Loucy (cell line): ENCODE measurements around the gene CIRBP.

Experiments used
- H2AFZ ChIP-seq: fragments of 200-600 bp; sonication (generic); 2 replicates; pipeline ENCODE4 v1.6.0; 2016; ENCODE audit warnings: antibody characterized with exemption, mild to moderate bottlenecking, low read length, moderate library complexity
- H3F3A ChIP-seq: fragments of 200-600 bp; 2 replicates; pipeline ENCODE4 v1.6.0; 2016; ENCODE audit warnings: antibody characterized with exemption, low read depth, mild to moderate bottlenecking
- H3K27me3 ChIP-seq: fragments of 200-600 bp; sonication (generic); 2 replicates; pipeline ENCODE4 v1.6.1; 2014; ENCODE audit warnings: low read length, mild to moderate bottlenecking; ENCODE audit not compliant: insufficient read depth, poor library complexity, severe bottlenecking
- H3K36me3 ChIP-seq: fragments of 200-600 bp; sonication (generic); 2 replicates; pipeline ENCODE4 v1.6.1; 2016; ENCODE audit warnings: low read length; ENCODE audit not compliant: insufficient read depth
- H3K4me1 ChIP-seq: fragments of 200-600 bp; sonication (generic); 2 replicates; pipeline ENCODE4 v1.5.1; 2014; ENCODE audit warnings: low read length, mild to moderate bottlenecking; ENCODE audit not compliant: insufficient read depth, poor library complexity, severe bottlenecking
- H3K4me2 ChIP-seq: fragments of 200-600 bp; sonication (generic); 2 replicates; pipeline ENCODE4 v1.6.0; 2014; ENCODE audit warnings: antibody characterized with exemption, low read length, low read depth, mild to moderate bottlenecking; ENCODE audit not compliant: poor library complexity, severe bottlenecking
- H3K4me3 ChIP-seq: fragments of 200-600 bp; sonication (generic); 2 replicates; pipeline ENCODE4 v1.5.1; 2014; ENCODE audit warnings: low read length, mild to moderate bottlenecking, mixed read lengths; ENCODE audit not compliant: poor library complexity, severe bottlenecking
- H3K79me2 ChIP-seq: fragments of 200-600 bp; sonication (generic); 2 replicates; pipeline ENCODE4 v1.6.1; 2014; ENCODE audit warnings: low read length; ENCODE audit not compliant: insufficient read depth
- H3K9ac ChIP-seq: fragments of 200-600 bp; sonication (generic); 2 replicates; pipeline ENCODE4 v1.6.0; 2014; ENCODE audit warnings: mild to moderate bottlenecking, low read depth, low read length, moderate library complexity; ENCODE audit not compliant: poor library complexity, severe bottlenecking
- H3K9me2 ChIP-seq: fragments of 200-600 bp; sonication (generic); replicated peaks from 2 replicates; pipeline ENCODE4 v1.6.1; 2016; ENCODE audit warnings: low read depth, low read length, mixed read lengths
- H3K9me3 ChIP-seq: fragments of 200-600 bp; sonication (generic); 2 replicates; pipeline ENCODE4 v1.6.1; 2014; ENCODE audit warnings: mild to moderate bottlenecking, antibody characterized with exemption, low read length, low read depth; ENCODE audit not compliant: insufficient read depth
- H4K20me1 ChIP-seq: fragments of 200-600 bp; sonication (generic); 2 replicates; pipeline ENCODE4 v1.6.0; 2014; ENCODE audit warnings: antibody characterized with exemption, low read length, mild to moderate bottlenecking; ENCODE audit not compliant: insufficient read depth, poor library complexity, severe bottlenecking
- CTCF ChIP-seq: fragments of 200-600 bp; sonication (generic); conservative IDR thresholded peaks from 2 replicates; pipeline ENCODE4 v1.5.1; 2014; ENCODE audit warnings: mild to moderate bottlenecking, antibody characterized with exemption, low read length
- EZH2phosphoT487 ChIP-seq: fragments of 200-600 bp; IDR thresholded peaks from 2 replicates; pipeline ENCODE4 v1.6.1; 2018; ENCODE audit warnings: antibody characterized with exemption, mild to moderate bottlenecking, moderate library complexity, borderline replicate concordance

CIRBP gene

GRCh38 chr19:1234955-1235380 is 34.2 kb upstream of the CIRBP start:
- H3K9ac ChIP-seq: no peak overlapping the region
- no peaks in the 10 kb centered on the region for H3K79me2 ChIP-seq
- H3F3A ChIP-seq: peaks cover 10% of the 10 kb centered on the region; the same call in 1 of the 2 replicates
- H3K36me3 ChIP-seq: no peaks in the 10 kb centered on the region
- H2AFZ ChIP-seq: no peak overlapping the region
- no peaks in the 10 kb centered on the region for H3K9me2 ChIP-seq
- no peaks in the 10 kb centered on the region for H3K27me3 ChIP-seq
- H3K4me1 ChIP-seq: no peaks in the 10 kb centered on the region
- no peak overlapping the region for H3K4me2 ChIP-seq
- H3K4me3 ChIP-seq: no peak overlapping the region
- no peaks in the 10 kb centered on the region for H4K20me1 ChIP-seq
- H3K9me3 ChIP-seq: no peaks in the 10 kb centered on the region
- TF ChIP-seq EZH2phosphoT487: no peak

- Histone ChIP-seq H3K36me3 (no peaks in the 10 kb centered on the region), H3K4me3 (no peak overlapping the region), H3K9ac (no peak overlapping the region), H3K79me2 (no peaks in the 10 kb centered on the region), H3K9me2 (no peaks in the 10 kb centered on the region), H4K20me1 (no peaks in the 10 kb centered on the region), H3K4me1 (peaks cover under 1% of the 10 kb centered on the region), H3K4me2 (no peak overlapping the region), H2AFZ (no peak overlapping the region), H3F3A (peaks cover 10% of the 10 kb centered on the region; the same call in 1 of the 2 replicates), H3K27me3 (no peaks in the 10 kb centered on the region), H3K9me3 (no peaks in the 10 kb centered on the region)
- TF ChIP-seq EZH2phosphoT487: no peak
- no peak for TF ChIP-seq CTCF
Observed at GRCh38 chr19:1235625-1236538, 33.2 kb upstream of the CIRBP start.

GRCh38 chr19:1236576-1236975 is 32.6 kb upstream of the CIRBP start:
- Histone ChIP-seq H3K36me3 (no peaks in the 10 kb centered on the region), H3K4me2 (no peak overlapping the region), H3K4me1 (peaks cover 6% of the 10 kb centered on the region), H4K20me1 (no peaks in the 10 kb centered on the region), H3F3A (peaks cover 10% of the 10 kb centered on the region; the same call in 1 of the 2 replicates), H3K9me2 (no peaks in the 10 kb centered on the region), H2AFZ (no peak overlapping the region), H3K9me3 (no peaks in the 10 kb centered on the region), H3K79me2 (no peaks in the 10 kb centered on the region), H3K9ac (no peak overlapping the region), H3K4me3 (no peak overlapping the region), H3K27me3 (no peaks in the 10 kb centered on the region)
- no peak for TF ChIP-seq CTCF
- TF ChIP-seq EZH2phosphoT487: no peak
